HG03460 (cell line): ENCODE results near the gene LRRC43.

ENCODE experiments used
- ATAC-seq: cut with Tn5 transposase; IDR thresholded peaks from one replicate; pipeline ENCODE4 v1.9.1; 2021; ENCODE audit not compliant: unreplicated experiment

LRRC43 gene, protein sequence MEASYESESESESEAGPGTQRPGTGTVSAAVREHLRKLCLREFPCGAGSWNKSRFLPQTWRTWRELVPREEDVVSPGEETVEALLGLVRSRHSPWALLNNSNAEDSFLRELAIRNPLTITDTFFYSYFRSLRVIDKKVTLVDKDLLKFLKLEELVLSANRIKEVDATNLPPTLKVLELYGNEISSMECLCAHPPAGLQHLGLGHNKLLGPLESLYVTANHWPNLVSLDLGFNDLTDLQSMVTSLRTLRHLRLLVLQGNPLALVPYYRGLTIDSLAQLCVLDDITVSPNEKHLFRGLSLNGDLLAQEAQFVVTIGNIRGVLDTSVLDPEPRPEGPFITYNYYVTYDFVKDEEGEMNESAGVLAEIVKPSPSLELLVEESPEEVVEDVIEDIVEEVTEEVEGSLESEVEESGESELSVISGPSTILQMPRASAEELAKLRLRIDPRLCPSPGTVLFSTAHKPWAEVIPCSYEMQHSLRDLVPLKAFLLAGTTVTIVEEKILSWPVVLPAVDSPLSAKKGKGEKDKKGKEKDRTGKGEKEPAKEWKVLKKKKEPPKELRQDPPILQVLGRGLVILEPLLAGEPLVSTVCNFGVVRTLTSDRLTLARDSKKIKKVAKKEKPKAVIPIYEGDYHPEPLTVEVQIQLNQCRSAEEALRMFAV

DNA sequence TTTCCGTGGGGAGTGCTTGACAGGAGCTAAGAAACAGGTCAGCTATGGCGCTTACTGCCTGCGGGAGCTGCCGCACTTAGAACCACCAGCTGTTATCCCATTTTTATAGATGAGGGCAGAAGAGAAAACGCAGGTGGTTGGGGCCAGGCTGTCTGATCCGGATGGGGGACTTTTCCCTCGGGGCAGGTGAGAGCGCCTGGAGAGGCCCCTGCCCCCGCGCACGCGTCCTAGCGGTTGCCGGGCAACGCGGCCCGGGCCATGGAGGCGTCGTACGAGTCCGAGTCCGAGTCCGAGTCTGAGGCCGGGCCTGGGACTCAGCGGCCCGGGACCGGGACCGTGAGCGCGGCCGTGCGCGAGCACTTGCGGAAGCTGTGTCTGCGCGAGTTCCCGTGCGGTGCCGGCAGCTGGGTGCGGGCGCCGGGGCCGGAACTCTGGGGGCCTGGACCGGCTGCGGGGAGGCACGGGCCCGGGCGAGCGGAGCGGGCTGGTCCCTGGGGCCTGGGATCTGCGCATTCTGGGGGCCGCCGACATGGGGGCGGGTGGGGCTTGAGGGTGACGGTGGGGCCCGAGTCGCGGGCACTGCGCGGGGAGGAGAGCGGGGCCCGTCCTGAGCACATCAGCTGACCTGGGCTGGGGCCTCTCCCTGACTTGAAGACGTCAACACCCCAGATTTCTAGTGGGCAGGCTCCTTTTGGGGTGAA lies at the start of gene LRRC43:
TSS of gene LRRC43 (plus strand) at position 237 of the 701 bp plus-strand sequence. CDS start at position 259, 22 bp downstream.
- ATAC-seq, result no peak

DNA sequence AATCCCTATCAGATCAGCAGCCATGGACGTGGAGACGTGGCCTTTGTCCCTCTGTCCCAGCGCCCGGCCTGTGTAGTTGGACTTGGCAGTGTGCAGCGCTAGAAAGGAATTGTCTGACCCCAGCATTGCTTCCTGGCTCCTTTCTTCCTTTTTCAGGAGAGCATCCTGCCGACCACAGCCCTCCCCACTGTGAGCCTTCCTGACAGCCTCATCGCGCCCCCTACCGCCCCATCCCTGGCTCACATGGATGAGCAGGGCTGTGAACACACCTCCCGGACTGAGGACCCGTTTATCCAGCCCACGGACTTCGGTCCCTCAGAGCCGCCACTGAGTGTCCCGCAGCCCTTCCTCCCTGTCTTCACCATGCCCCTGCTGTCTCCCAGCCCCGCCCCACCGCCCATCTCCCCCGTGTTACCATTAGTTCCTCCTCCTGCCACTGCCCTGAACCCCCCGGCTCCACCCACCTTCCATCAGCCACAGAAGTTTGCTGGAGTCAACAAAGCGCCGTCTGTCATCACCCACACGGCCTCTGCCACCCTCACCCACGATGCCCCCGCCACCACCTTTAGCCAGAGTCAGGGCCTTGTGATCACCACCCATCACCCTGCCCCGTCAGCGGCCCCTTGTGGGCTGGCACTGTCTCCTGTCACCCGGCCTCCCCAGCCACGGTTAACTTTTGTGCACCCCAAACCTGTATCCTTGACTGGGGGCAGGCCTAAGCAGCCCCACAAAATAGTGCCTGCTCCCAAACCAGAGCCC lies 49.6 kb upstream of the LRRC43 start:
- ATAC-seq, result no peak

DNA sequence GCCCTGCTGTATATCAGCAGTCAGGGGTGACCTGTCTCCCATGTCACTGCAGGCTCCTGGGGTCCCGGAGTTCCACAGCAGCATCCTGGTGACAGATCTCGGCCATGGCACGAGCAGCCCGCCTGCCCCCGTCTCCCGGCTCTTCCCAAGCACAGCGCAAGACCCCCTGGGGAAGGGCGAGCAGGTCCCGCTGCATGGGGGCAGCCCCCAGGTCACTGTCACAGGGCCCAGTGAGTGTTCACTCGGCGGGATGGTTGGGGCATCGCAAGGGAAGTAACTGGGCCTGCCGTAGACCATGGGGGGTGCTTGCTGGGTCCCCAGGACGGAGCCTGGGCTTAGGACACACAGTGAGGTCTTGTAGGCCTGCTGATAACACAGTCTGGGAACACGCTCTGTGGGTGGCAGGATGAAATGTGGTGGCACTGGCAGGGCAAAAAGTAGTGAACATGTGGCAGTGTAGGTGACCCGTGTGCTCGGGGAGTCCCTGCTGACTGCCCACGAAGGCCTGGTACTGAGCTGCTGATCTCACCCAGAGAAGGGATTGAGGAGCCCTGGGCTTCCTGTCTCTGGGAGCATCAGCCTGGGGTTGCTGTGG lies 47.4 kb upstream of the LRRC43 start:
- no peak for ATAC-seq

DNA sequence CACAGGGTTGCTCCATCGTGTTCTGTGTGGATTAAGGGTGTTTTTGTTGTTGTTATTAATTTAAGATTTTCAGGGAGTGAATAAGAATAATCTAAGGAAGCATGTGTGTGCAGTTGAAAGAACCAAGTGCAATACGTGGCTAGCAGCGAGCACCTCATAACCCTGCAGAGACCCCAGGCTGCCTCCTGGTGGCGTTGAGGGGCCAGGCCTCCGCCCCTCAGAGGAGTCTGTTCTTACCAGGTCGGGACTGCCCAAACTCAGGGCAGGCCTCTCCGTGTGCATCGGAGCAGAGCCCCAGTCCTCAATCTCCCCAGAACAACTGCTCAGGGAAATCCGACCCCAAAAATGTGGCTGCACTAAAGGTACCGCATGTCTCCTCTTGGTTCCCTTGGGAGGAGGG lies 45.7 kb upstream of the LRRC43 start:
- no peak for ATAC-seq

DNA sequence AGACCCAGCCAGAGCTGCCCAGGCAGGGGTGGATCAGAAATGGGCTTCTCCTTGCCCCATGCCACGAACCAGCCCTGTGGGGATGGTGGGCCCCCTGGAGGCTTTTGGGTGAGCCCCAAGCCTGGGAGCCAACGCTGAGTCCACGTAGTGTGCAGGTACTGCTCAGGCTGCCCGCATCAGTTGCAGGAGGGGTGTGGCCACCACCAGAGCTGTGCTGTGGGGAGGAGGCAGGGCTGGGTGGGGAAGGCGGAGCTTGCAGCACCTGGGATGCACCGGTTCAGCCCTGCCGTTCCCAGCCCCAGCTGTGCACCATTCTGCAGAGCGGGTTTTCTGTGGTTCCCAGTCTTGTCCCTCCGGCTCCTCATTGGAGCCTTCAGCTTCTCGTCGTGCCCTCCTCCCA lies 45.2 kb upstream of the LRRC43 start:
- ATAC-seq, result no peak

DNA sequence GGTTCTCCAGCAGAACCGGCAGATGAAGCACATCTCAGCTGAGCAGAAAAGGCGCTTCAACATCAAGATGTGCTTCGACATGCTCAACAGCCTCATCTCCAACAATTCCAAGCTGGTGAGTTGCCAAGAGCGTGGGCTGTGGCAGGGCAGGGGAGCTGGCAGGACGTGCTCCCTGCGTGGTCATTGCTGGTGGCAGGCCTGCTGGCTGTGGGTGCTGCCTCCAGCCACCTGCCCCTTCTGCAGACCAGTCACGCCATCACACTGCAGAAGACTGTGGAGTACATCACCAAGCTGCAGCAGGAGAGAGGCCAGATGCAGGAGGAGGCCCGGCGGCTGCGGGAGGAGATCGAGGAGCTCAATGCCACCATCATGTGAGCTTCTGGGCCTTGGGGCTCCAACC lies 44.7 kb upstream of the LRRC43 start:
- ATAC-seq, result no peak

DNA sequence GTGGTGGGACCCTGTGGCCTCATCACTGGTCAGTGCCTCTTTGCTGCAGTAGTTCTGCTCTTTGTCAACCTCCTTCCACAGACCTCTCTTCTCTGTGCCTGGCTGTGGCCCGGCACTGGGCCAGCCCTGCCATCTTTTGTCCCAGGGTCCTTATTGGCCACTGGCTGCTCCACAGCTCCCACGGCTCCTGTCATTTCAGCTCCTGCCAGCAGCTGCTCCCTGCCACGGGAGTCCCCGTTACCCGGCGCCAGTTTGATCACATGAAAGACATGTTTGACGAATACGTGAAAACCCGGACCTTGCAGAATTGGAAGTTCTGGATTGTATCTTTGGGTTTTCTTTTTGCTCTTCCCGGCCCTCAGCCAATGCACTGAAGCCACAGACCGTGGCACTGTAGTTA lies 44.3 kb upstream of the LRRC43 start:
- ATAC-seq, result no peak

DNA sequence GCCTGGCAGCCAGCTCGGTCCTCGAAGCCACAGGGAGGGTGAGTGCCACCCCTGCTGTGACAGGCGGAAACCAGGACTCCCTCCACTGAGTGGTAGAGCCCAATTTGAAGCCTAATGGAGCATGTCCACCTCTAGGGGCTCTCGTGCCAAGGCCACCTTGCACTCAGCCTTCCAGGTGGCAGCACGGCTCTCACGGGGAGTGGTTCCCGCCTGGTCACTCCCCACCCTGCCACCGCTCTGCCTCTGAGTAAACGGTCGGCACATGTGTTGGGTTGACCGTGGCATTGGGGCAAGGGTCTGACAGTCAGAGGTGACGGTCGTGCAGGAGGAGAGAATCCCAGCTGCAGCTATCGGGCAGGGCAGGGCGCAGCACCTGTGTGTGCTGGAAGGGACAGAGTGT lies 43.7 kb upstream of the LRRC43 start:
- ATAC-seq, result no peak

DNA sequence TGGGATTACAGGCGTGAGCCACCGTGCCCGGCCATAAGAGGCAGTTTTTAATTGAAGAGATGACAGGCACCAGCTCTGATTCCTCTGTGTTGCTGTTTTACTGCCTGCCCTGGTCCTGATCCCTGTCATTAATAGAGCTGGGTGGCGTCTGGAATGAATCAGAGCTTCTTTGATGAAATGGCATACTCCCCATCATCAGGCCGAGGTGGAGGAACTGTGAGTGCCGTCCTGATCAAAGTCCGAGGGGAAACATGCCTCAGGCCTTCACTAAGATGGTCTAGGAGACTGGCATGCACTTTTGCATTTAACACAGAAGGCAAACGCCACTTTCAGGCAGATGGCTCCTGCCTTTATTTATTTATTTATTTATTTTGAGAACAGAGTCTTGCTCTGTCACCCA lies 43.0 kb upstream of the LRRC43 start:
- no peak for ATAC-seq

DNA sequence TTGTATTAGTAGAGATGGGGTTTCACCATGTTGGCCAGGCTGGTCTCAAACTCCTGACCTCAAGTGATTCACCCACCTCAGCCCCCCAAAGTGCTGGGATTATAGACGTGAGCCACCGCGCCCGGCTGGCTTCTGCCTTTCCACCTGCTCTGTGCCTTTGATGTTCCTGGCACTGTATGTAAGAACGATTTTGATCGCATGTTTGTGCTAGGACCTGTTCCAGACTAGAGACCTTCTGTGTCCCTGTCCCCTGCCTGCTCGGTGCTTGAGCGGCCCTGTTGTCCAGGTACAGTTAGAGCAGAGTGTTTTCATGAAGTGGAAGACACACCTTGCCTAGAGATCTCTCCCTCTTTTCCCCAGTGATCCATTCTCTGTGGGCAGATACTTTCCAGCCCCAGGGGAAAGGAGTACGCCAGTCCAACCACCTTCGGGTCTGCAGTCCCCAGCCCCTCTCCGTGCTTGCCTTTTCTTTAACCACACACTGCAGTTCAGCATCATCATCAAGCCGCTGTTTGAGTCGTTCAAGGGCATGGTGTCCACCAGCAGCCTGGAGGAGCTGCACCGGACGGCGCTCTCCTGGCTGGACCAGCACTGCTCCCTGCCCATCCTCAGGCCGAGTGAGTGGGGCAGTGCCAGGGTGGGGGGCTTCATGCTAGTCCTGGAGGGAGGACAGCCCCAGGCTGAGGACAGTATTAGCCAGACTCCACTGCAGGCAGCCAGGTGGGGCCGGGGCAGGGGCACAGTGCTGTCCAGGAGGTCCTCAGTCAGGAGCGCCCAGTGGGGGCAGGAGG lies 42.3 kb upstream of the LRRC43 start:
- ATAC-seq, result no peak

DNA sequence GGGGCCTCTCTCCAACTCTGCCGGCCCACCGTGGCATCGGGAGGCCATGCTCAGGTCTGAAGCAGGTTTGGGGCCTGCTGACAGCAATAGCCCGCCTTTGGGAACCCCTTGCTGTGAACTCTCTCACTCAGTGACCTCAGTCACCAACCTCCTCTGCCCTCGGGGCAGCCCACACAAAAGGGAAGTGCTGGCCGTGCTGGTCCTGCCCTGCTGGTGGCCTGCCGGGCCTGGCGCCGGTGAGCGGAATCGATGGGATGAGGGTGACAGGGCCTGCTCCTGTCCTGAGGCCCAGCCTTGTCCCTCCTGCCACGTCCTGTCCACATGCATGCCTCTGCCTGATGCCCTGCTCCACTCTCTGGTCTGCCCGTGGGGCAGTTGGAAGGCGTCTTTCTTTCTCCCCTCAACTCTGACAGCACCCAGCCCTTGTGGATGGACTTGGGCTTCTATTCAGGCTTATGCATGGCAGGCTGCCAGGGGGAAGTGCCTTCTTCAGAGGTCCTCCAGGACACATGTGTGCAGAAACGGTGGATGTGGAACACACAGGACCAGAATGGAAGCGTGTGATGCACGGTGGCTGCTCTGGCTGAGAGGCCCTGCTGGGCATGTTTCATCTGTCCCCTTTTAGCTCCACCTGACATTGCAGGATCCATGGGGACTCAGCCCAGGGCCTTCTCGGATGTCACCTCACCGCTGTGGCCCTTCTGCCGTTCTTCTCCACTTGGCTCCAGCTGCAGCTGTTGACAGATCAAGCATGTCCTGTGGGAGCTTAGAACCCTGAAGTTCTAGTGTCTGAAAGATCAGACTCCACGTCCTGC lies 40.8 kb upstream of the LRRC43 start:
- ATAC-seq, result no peak

DNA sequence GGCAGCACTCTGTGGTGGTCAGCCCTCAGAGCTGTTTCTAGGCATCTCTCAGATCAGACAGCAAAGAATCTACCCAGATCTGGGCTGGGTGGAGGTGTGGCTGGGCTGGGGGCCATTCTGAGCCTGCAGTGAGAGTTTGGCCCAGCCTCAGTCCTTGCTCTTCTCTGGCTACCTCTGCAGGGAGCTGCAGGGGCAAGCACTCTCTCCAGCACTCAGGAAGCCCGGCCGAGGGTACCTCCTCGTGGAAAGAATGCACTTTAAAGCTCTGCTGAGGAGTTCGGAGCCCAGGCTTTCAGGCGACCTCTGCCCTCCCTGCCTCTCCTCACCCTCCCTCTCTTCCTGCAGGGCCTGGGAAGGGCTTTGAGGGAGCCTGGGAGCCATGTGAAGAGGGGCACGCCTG lies 40.1 kb upstream of the LRRC43 start:
- ATAC-seq, result no peak

DNA sequence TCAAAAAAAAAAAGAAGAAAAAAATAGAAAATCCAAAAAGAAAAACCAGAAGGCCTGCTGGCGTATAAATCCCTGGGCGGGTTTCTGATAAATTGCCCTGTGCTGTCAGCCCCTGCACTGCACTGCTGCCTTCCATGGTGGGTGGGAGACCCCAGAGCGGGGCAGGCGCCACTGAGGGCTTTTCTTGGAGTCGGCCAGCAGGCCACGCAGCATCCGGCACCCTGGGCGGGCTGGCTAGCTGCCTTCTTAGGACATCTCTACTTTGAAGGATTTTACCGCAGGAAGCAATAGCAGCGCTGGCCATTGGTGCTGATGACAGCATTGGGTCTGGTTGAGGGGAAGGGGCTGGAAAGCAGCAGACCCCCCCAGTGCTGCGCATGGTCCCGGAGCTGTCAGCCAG lies 38.0 kb upstream of the LRRC43 start:
- no peak for ATAC-seq

DNA sequence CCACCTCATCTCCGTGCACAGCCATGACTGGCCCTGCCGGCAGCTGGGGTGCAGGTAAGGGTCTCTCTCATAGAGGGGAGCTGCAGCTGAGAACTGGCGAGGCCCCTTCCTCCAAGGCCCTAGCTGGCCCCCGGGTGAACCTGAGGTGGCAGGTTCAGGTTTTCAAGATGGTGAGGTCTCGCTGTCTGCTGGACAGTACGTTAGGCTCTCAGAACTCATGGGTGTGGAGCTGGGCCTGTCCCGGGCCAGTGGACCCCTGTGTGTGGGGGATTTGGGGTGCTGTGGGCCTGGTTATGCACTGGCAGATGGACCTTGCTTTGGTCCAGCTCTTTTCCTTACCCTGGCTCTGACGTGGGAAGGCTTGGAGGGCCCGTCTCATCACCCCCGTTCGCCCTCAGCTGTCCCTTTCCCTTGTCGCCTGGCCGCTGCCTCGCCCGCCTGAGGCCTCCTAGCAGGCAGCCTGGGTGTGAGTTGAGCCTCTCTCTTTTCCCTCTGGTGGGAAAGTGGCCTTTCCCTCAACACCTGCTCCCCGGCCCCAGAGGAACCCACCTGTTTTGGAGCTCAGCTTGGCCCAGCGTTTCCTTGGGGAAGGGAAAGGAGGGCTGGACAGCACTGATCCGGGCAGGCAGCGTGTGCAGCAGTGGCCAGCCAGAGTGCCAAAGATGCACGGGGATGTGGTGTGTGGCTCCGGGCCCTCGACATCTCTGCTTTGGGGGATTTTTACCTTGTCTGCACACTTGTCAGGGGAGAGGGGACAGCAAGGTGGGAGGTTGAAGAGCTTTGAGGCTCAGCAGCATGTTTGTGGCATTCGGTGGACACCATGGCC lies 37.2 kb upstream of the LRRC43 start:
- no peak for ATAC-seq

DNA sequence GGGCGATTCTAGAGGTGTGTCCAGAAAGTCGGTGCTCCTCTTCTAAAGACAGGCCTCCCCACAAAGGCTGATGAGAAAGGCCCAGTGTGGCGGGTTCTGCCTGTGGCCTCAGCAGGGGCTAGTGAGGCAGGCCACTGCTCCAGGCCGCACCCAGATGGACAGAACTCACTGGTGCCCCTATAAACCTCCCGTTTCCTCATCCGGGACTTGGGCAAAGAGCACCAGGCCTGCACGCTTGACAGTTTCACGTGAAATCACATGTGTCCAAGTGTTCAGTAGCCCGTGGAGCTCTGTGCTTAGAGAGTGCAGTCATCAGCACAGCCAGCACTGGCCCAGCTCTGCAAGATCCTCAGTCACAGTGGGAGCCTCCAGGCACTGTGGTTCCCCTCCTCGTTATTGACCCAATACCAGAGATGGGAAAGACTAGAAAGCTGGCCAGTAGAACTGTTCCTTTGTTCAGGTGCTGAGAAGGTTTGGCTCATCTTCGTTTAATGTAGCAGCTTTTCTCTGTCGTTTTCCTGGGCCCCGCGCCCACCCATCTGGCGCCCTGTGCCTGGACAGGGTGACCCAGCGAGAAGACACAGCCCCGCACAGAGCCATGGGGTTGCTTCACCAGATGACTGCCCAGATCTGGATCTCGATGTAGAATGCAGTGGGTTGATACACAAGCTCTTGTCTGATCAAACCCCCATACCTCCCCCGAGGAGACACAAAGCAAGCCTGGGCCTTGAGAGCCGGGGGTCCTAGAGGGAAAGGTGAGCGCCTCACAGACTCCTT lies 35.2 kb upstream of the LRRC43 start:
- no peak for ATAC-seq

DNA sequence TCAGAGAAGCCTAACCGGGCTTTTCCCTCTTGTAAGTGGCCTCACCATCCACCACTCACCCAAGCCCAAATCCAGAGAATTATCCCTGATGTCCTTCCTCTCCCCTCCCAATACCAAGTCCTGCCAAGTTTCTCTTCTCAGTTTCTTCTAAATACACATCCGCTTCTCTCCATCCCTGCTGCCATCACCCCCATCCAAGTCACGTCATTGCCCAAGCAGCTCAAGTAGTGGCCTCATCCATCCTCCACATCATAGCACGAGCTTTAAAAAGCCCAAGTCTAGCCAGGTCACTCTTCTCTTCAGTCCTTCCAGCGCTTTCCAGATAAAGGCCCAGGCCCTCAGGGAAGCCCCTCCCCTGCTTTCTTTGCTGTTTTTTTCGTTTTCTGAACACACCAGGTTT lies 34.3 kb upstream of the LRRC43 start:
- ATAC-seq, result no peak

DNA sequence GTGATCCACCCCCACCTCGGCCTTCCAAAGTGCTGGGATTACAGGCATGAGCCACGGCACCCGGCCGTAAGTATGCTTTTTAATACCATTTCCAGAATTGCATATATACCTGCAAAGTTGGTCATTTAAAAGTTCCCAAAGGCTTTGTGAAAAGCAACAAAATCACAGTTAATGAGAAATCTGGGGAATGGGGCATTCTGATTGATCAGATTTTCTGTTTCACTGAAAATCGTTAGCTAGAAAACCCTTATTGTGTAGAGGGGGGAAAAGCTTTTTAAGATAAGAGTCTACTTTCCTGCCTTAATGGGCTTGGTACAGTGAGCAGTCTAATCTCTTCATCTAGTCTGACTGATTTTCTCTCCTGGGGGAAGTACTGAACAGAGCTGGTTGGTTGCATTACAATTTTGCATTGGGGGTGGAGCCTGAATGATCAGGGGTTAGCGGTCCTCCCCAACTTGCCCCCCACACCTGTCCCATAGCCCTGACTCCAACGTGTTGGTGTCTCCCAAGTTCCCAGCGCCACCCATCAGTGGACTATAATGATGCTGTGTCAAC lies 32.7 kb upstream of the LRRC43 start:
- ATAC-seq, result no peak
